T-helper 2 cell treated with Interferon-gamma antibody and Interleukin-4, amounts not matched to agents 5 μg/mL and 100 μg/mL, for 36 hours (primary cell): ENCODE measurements around the gene CR1L.
A peak's percentile ranks its signal among the peaks of the same experiment; 100 is the strongest.
"Not testable (repeated sequence)": the region's sequence is repeated elsewhere in the genome, so short reads cannot be mapped to it uniquely, and the experiment has no call there.

Source experiments
- DNase-seq: peaks from one replicate; pipeline ENCODE4 v3.0.0; 2021; ENCODE audit warnings: low spot score
- H3K27ac Mint-ChIP-seq: one replicate; pipeline ENCODE4 v1.8.0; 2021; ENCODE audit warnings: mild to moderate bottlenecking, mixed read lengths
- H3K27me3 Mint-ChIP-seq: one replicate; pipeline ENCODE4 v1.8.0; 2021; ENCODE audit warnings: low read depth, mixed read lengths
- H3K36me3 Mint-ChIP-seq: one replicate; pipeline ENCODE4 v1.8.0; 2021; ENCODE audit warnings: low read depth, mixed read lengths
- H3K4me1 Mint-ChIP-seq: one replicate; pipeline ENCODE4 v1.8.0; 2021; ENCODE audit warnings: low read depth, mixed read lengths
- H3K4me3 Mint-ChIP-seq: one replicate; pipeline ENCODE4 v1.8.0; 2022; ENCODE audit warnings: mild to moderate bottlenecking, moderate library complexity, mixed read lengths
- H3K9me3 Mint-ChIP-seq: one replicate; pipeline ENCODE4 v1.8.0; 2021; ENCODE audit warnings: mixed read lengths

The CR1L gene

GRCh38 chr1:207751463-207751789 lies 106.5 kb downstream of the CR1L start:
- Mint-ChIP-seq H3K4me1 (peaks cover 55% of the 10 kb centered on the region), H3K4me3 (peak overlapping the region; percentile 99)

GRCh38 chr1:207751790-207752455 lies 107.0 kb downstream of the CR1L start, which contains the start of gene CD46:
TSS of gene CD46 (plus strand) at chr1:207752054. CDS start at chr1:207752213, 159 bp downstream.
- Mint-ChIP-seq H3K4me3 (peak within 1 kb of the TSS; percentile 99), H3K4me1 (peaks cover 59% of the 10 kb centered on the region), H3K27me3 (no peaks in the 10 kb centered on the region), H3K36me3 (peaks cover 16% of the 10 kb centered on the region), H3K27ac (peak within 1 kb of the TSS; percentile 96), H3K9me3 (no peaks in the 10 kb centered on the region)
- peak; percentile 95 for DNase-seq

More at GRCh38 chr1:207751463-207751789, 106.5 kb downstream of the CR1L start:
- not testable (repeated sequence) for H3K27me3 Mint-ChIP-seq, DNase-seq, H3K9me3 Mint-ChIP-seq
- Mint-ChIP-seq H3K27ac (peak overlapping the region; percentile 96), H3K36me3 (peaks cover 11% of the 10 kb centered on the region)

- peak overlapping the region; percentile 99 for H3K4me3 Mint-ChIP-seq
- no peaks in the 10 kb centered on the region for H3K9me3 Mint-ChIP-seq
- H3K27me3 Mint-ChIP-seq = no peaks in the 10 kb centered on the region
- DNase-seq = peak; percentile 46
- peaks cover 62% of the 10 kb centered on the region for H3K4me1 Mint-ChIP-seq
- peak overlapping the region; percentile 96 for H3K27ac Mint-ChIP-seq
- peaks cover 19% of the 10 kb centered on the region for H3K36me3 Mint-ChIP-seq
Observed at GRCh38 chr1:207752456-207752998, 107.6 kb downstream of the CR1L start.

- Mint-ChIP-seq H3K27me3 (no peaks in the 10 kb centered on the region), H3K27ac (no peak overlapping the region), H3K36me3 (peaks cover 26% of the 10 kb centered on the region), H3K4me3 (peak overlapping the region; percentile 99), H3K9me3 (no peaks in the 10 kb centered on the region), H3K4me1 (peaks cover 65% of the 10 kb centered on the region)
- no peak for DNase-seq
Observed at GRCh38 chr1:207753611-207754010, 108.7 kb downstream of the CR1L start.

- no peaks in the 10 kb centered on the region for H3K9me3 Mint-ChIP-seq
- DNase-seq = no peak
- peaks cover 28% of the 10 kb centered on the region for H3K36me3 Mint-ChIP-seq
- no peaks in the 10 kb centered on the region for H3K27me3 Mint-ChIP-seq
- no peak overlapping the region for H3K27ac Mint-ChIP-seq
- H3K4me3 Mint-ChIP-seq = peak overlapping the region; percentile 99
- peaks cover 61% of the 10 kb centered on the region for H3K4me1 Mint-ChIP-seq
Observed at GRCh38 chr1:207754011-207754410, 109.1 kb downstream of the CR1L start.

GRCh38 chr1:207754974-207755700 lies 110.2 kb downstream of the CR1L start:
- Mint-ChIP-seq H3K27me3 (no peaks in the 10 kb centered on the region), H3K4me1 (peaks cover 53% of the 10 kb centered on the region), H3K27ac (peak overlapping the region; percentile 3), H3K4me3 (peak overlapping the region; percentile 31), H3K9me3 (no peaks in the 10 kb centered on the region), H3K36me3 (peaks cover 33% of the 10 kb centered on the region)
- DNase-seq = no peak

- Mint-ChIP-seq H3K27ac (peak overlapping the region; percentile 11), H3K4me3 (no peak overlapping the region), H3K9me3 (no peaks in the 10 kb centered on the region), H3K4me1 (peaks cover 48% of the 10 kb centered on the region), H3K27me3 (no peaks in the 10 kb centered on the region), H3K36me3 (peaks cover 38% of the 10 kb centered on the region)
- DNase-seq = no peak
Observed at GRCh38 chr1:207755846-207756693, 111.1 kb downstream of the CR1L start.

GRCh38 chr1:207762622-207763021 lies 117.7 kb downstream of the CR1L start:
- no peaks in the 10 kb centered on the region for H3K27me3 Mint-ChIP-seq
- no peak overlapping the region for H3K27ac Mint-ChIP-seq
- H3K4me3 Mint-ChIP-seq = no peak overlapping the region
- H3K9me3 Mint-ChIP-seq = no peaks in the 10 kb centered on the region
- peaks cover 73% of the 10 kb centered on the region for H3K36me3 Mint-ChIP-seq
- H3K4me1 Mint-ChIP-seq = peaks cover 4% of the 10 kb centered on the region
- no peak for DNase-seq

- DNase-seq = no peak
- H3K9me3 Mint-ChIP-seq = no peaks in the 10 kb centered on the region
- H3K4me3 Mint-ChIP-seq = no peak overlapping the region
- no peak overlapping the region for H3K27ac Mint-ChIP-seq
- peaks cover 3% of the 10 kb centered on the region for H3K4me1 Mint-ChIP-seq
- H3K27me3 Mint-ChIP-seq = no peaks in the 10 kb centered on the region
- peaks cover 74% of the 10 kb centered on the region for H3K36me3 Mint-ChIP-seq
Observed at GRCh38 chr1:207763091-207763490, 118.2 kb downstream of the CR1L start.

- Mint-ChIP-seq H3K27ac (no peak overlapping the region), H3K4me1 (peaks cover 6% of the 10 kb centered on the region), H3K27me3 (no peaks in the 10 kb centered on the region)
Observed at GRCh38 chr1:207763972-207764371, 119.0 kb downstream of the CR1L start.

GRCh38 chr1:207766569-207766968 lies 121.6 kb downstream of the CR1L start:
- Mint-ChIP-seq H3K27me3 (no peaks in the 10 kb centered on the region), H3K4me3 (no peak overlapping the region), H3K36me3 (peaks cover 81% of the 10 kb centered on the region), H3K4me1 (peaks cover 6% of the 10 kb centered on the region), H3K27ac (peak overlapping the region; percentile 9), H3K9me3 (peaks cover 7% of the 10 kb centered on the region)
- DNase-seq = no peak

More at GRCh38 chr1:207763972-207764371, 119.0 kb downstream of the CR1L start:
- Mint-ChIP-seq H3K9me3 (no peaks in the 10 kb centered on the region), H3K4me3 (no peak overlapping the region), H3K36me3 (peaks cover 75% of the 10 kb centered on the region)
- DNase-seq = no peak

- Mint-ChIP-seq H3K9me3 (peaks cover 14% of the 10 kb centered on the region), H3K36me3 (peaks cover 77% of the 10 kb centered on the region)
- not testable (repeated sequence) for DNase-seq, H3K4me1 Mint-ChIP-seq, H3K27me3 Mint-ChIP-seq, H3K4me3 Mint-ChIP-seq, H3K27ac Mint-ChIP-seq
Observed at GRCh38 chr1:207770514-207770913, 125.6 kb downstream of the CR1L start.
